MM.1S (cell line): ENCODE results near the gene ATP6V0A1.
A peak's percentile ranks its signal among the peaks of the same experiment; 100 is the strongest.

Experiments used
- DNase-seq: peaks from one replicate; pipeline ENCODE4 v3.0.0-alpha.2; 2015
- H2AFZ ChIP-seq: fragments of 300-600 bp; sonication (generic); 2 replicates; pipeline ENCODE4 v1.6.0; 2016; ENCODE audit warnings: antibody characterized with exemption, low read length
- H3F3A ChIP-seq: fragments of 300-600 bp; sonication (generic); 2 replicates; pipeline ENCODE4 v1.6.1; 2016; ENCODE audit warnings: mild to moderate bottlenecking, antibody characterized with exemption, low read length, moderate library complexity, mixed read lengths; ENCODE audit not compliant: insufficient read depth
- H3K27ac ChIP-seq: fragments of 300-600 bp; sonication (generic); 2 replicates; pipeline ENCODE4 v1.5.1; 2016; ENCODE audit warnings: mild to moderate bottlenecking, low read length
- H3K27me3 ChIP-seq: fragments of 300-600 bp; sonication (generic); replicated peaks from 2 replicates; pipeline ENCODE4 v1.6.0; 2016; ENCODE audit warnings: low read length; ENCODE audit not compliant: insufficient read depth
- H3K36me3 ChIP-seq: fragments of 300-600 bp; sonication (generic); replicated peaks from 2 replicates; pipeline ENCODE4 v1.6.1; 2016; ENCODE audit warnings: mild to moderate bottlenecking, low read length, mixed read lengths; ENCODE audit not compliant: insufficient read depth
- H3K4me1 ChIP-seq: fragments of 300-600 bp; sonication (generic); 2 replicates; pipeline ENCODE4 v1.6.1; 2016; ENCODE audit warnings: low read length, mixed read lengths
- H3K4me2 ChIP-seq: fragments of 300-600 bp; sonication (generic); 2 replicates; pipeline ENCODE4 v1.6.0; 2016; ENCODE audit warnings: low read depth, low read length
- H3K4me3 ChIP-seq: fragments of 300-600 bp; sonication (generic); 2 replicates; pipeline ENCODE4 v1.5.1; 2016; ENCODE audit warnings: low read length, mixed read lengths
- H3K79me2 ChIP-seq: fragments of 300-600 bp; sonication (generic); 2 replicates; pipeline ENCODE4 v1.6.1; 2016; ENCODE audit warnings: mixed run types, low read length, mixed read lengths
- H3K9ac ChIP-seq: fragments of 300-600 bp; sonication (generic); 2 replicates; pipeline ENCODE4 v1.6.1; 2016; ENCODE audit warnings: low read length, mixed read lengths
- H3K9me2 ChIP-seq: fragments of 300-600 bp; sonication (generic); replicated peaks from 2 replicates; pipeline ENCODE4 v1.6.1; 2016; ENCODE audit warnings: mild to moderate bottlenecking, low read length, mixed read lengths; ENCODE audit not compliant: insufficient read depth
- H3K9me3 ChIP-seq: fragments of 300-600 bp; sonication (generic); replicated peaks from 2 replicates; pipeline ENCODE4 v1.6.1; 2016; ENCODE audit warnings: mild to moderate bottlenecking, low read length, mixed read lengths; ENCODE audit not compliant: insufficient read depth
- H4K20me1 ChIP-seq: fragments of 300-600 bp; sonication (generic); 2 replicates; pipeline ENCODE4 v1.6.1; 2016; ENCODE audit warnings: mild to moderate bottlenecking, low read length, moderate library complexity, mixed read lengths; ENCODE audit not compliant: insufficient read depth
- CTCF ChIP-seq: fragments of 300-600 bp; sonication (generic); IDR thresholded peaks from 2 replicates; pipeline ENCODE4 v1.5.1; 2016; ENCODE audit warnings: antibody characterized with exemption, low read length, mixed read lengths
- EZH2 ChIP-seq: fragments of 300-600 bp; sonication (generic); optimal IDR thresholded peaks from 2 replicates; pipeline ENCODE3; 2017; ENCODE audit warnings: low read depth, mild to moderate bottlenecking, antibody characterized with exemption, low read length, mixed read lengths
- EZH2phosphoT487 ChIP-seq: fragments of 300-600 bp; sonication (generic); IDR thresholded peaks from 2 replicates; pipeline ENCODE4 v1.6.1; 2018; ENCODE audit warnings: antibody characterized with exemption, low read length

ATP6V0A1 gene

GRCh38 chr17:42519546-42520491 is 61.1 kb downstream of the ATP6V0A1 start:
- H3K9me3 ChIP-seq = no peaks in the 10 kb centered on the region
- H3K4me1 ChIP-seq = no peaks in the 10 kb centered on the region
- H3K79me2 ChIP-seq = no peaks in the 10 kb centered on the region
- no peaks in the 10 kb centered on the region for H3K27me3 ChIP-seq
- no peaks in the 10 kb centered on the region for H3K9me2 ChIP-seq
- no peak overlapping the region for H2AFZ ChIP-seq
- H4K20me1 ChIP-seq = no peaks in the 10 kb centered on the region
- H3K4me3 ChIP-seq = no peak overlapping the region
- H3K27ac ChIP-seq = no peak overlapping the region
- H3K36me3 ChIP-seq = no peaks in the 10 kb centered on the region
- no peaks in the 10 kb centered on the region for H3F3A ChIP-seq
- no peak overlapping the region for H3K4me2 ChIP-seq
- no peak for TF ChIP-seq CTCF
- no peak for TF ChIP-seq EZH2phosphoT487
- no peak for TF ChIP-seq EZH2
- DNase-seq = no peak
- no peak overlapping the region for H3K9ac ChIP-seq

- Histone ChIP-seq H3K27me3 (no peaks in the 10 kb centered on the region), H3K36me3 (no peaks in the 10 kb centered on the region), H3K27ac (no peak overlapping the region), H3K9me3 (no peaks in the 10 kb centered on the region), H2AFZ (no peak overlapping the region), H3K79me2 (no peaks in the 10 kb centered on the region), H3K4me3 (no peak overlapping the region), H3K9me2 (no peaks in the 10 kb centered on the region), H3K4me2 (no peak overlapping the region), H3K9ac (no peak overlapping the region), H4K20me1 (no peaks in the 10 kb centered on the region), H3F3A (no peaks in the 10 kb centered on the region), H3K4me1 (no peaks in the 10 kb centered on the region)
- DNase-seq = no peak
- TF ChIP-seq CTCF (peak; percentile 20), EZH2phosphoT487 (no peak), EZH2 (no peak)
Observed at GRCh38 chr17:42520540-42520951, 61.9 kb downstream of the ATP6V0A1 start.

- TF ChIP-seq CTCF = no peak
- TF ChIP-seq EZH2phosphoT487 = no peak
- TF ChIP-seq EZH2 = no peak
- H3F3A ChIP-seq = no peaks in the 10 kb centered on the region
- H3K27me3 ChIP-seq = no peaks in the 10 kb centered on the region
- no peaks in the 10 kb centered on the region for H3K79me2 ChIP-seq
- H3K9me3 ChIP-seq = no peaks in the 10 kb centered on the region
- no peaks in the 10 kb centered on the region for H3K36me3 ChIP-seq
- no peak overlapping the region for H3K4me3 ChIP-seq
- H3K9me2 ChIP-seq = no peaks in the 10 kb centered on the region
- H3K4me2 ChIP-seq = no peak overlapping the region
- no peak overlapping the region for H3K27ac ChIP-seq
- no peak overlapping the region for H2AFZ ChIP-seq
- DNase-seq = no peak
- no peaks in the 10 kb centered on the region for H3K4me1 ChIP-seq
- no peak overlapping the region for H3K9ac ChIP-seq
- no peaks in the 10 kb centered on the region for H4K20me1 ChIP-seq
Observed at GRCh38 chr17:42521036-42521435, 62.4 kb downstream of the ATP6V0A1 start.
